GM23338 (cell line): Measurements from ENCODE around the gene ZEB2. TPM values are rescaled to one million over a fixed set of nuclear protein-coding genes. Genes with fewer than 3 reads are reported as not detected.

Source experiments
- ATAC-seq: fragments of 200-7000 bp; cut with Tn5 transposase; 3 replicates; pipeline ENCODE4 v1.9.1; 2020
- DNase-seq: peaks from one replicate; pipeline ENCODE4 v3.0.0-alpha.2; 2015; ENCODE audit warnings: low spot score
- H2AFZ ChIP-seq: fragments of 200-600 bp; sonication (generic); 2 replicates; pipeline ENCODE4 v1.8.0; 2016; ENCODE audit warnings: antibody characterized with exemption, mild to moderate bottlenecking, moderate library complexity
- H3F3A ChIP-seq: fragments of 200-600 bp; sonication (generic); replicated peaks from 2 replicates; pipeline ENCODE4 v1.8.0; 2017; ENCODE audit warnings: antibody characterized with exemption, mixed run types, low read depth
- H3K27ac ChIP-seq: fragments of 200-600 bp; sonication (generic); 2 replicates; pipeline ENCODE4 v1.6.1; 2016; ENCODE audit warnings: low read depth
- H3K27me3 ChIP-seq: fragments of 200-600 bp; sonication (generic); 2 replicates; pipeline ENCODE4 v1.8.0; 2016; ENCODE audit warnings: mild to moderate bottlenecking, mixed run types, moderate library complexity; ENCODE audit not compliant: insufficient read depth
- H3K36me3 ChIP-seq: fragments of 200-600 bp; sonication (generic); 2 replicates; pipeline ENCODE4 v1.8.0; 2016; ENCODE audit warnings: mild to moderate bottlenecking; ENCODE audit not compliant: insufficient read depth
- H3K4me1 ChIP-seq: fragments of 200-600 bp; sonication (generic); 2 replicates; pipeline ENCODE4 v1.8.0; 2016; ENCODE audit warnings: mild to moderate bottlenecking, moderate library complexity; ENCODE audit not compliant: insufficient read depth
- H3K4me2 ChIP-seq: fragments of 200-600 bp; sonication (generic); 2 replicates; pipeline ENCODE4 v1.7.1; 2017; ENCODE audit warnings: mixed run types
- H3K4me3 ChIP-seq: fragments of 200-600 bp; sonication (generic); 2 replicates; pipeline ENCODE4 v1.6.1; 2016; ENCODE audit warnings: mixed run types
- H3K79me2 ChIP-seq: fragments of 200-600 bp; sonication (generic); replicated peaks from 2 replicates; pipeline ENCODE4 v1.8.0; 2017; ENCODE audit warnings: mild to moderate bottlenecking; ENCODE audit not compliant: insufficient read depth
- H3K9me2 ChIP-seq: fragments of 200-600 bp; sonication (generic); 2 replicates; pipeline ENCODE4 v1.8.0; 2017; ENCODE audit not compliant: insufficient read depth
- H4K20me1 ChIP-seq: fragments of 200-600 bp; sonication (generic); replicated peaks from 2 replicates; pipeline ENCODE4 v1.8.0; 2017; ENCODE audit warnings: mild to moderate bottlenecking; ENCODE audit not compliant: insufficient read depth
- H3K27ac Mint-ChIP-seq: 2 replicates; pipeline ENCODE4 v1.8.0; 2020; ENCODE audit warnings: inconsistent platforms, mild to moderate bottlenecking, moderate library complexity, mixed read lengths
- H3K27me3 Mint-ChIP-seq: 3 replicates; pipeline ENCODE4 v1.8.0; 2022; ENCODE audit warnings: low read depth, mild to moderate bottlenecking, moderate library complexity, mixed read lengths, inconsistent platforms; ENCODE audit not compliant: insufficient read depth, poor library complexity
- H3K36me3 Mint-ChIP-seq: 3 replicates; pipeline ENCODE4 v1.8.0; 2021; ENCODE audit warnings: low read depth, mild to moderate bottlenecking, inconsistent platforms, moderate library complexity, mixed read lengths
- H3K4me1 Mint-ChIP-seq: 3 replicates; pipeline ENCODE4 v1.8.0; 2020; ENCODE audit warnings: mild to moderate bottlenecking, inconsistent platforms, mixed read lengths
- H3K4me3 Mint-ChIP-seq: 3 replicates; pipeline ENCODE4 v1.8.0; 2021; ENCODE audit warnings: moderate library complexity, mild to moderate bottlenecking, inconsistent platforms, mixed read lengths
- H3K9me3 Mint-ChIP-seq: 3 replicates; pipeline ENCODE4 v1.8.0; 2020; ENCODE audit warnings: moderate library complexity, mild to moderate bottlenecking, inconsistent platforms, mixed read lengths
- CREB1 ChIP-seq: fragments of 250-450 bp; sonication (Bioruptor Pico); IDR thresholded peaks from 2 replicates; pipeline ENCODE4 v1.5.0; 2020; ENCODE audit warnings: low read depth, mild to moderate bottlenecking, moderate library complexity
- EZH2 ChIP-seq: fragments of 200-600 bp; sonication (generic); IDR thresholded peaks from one replicate; pipeline ENCODE4 v1.8.0; 2017; ENCODE audit warnings: antibody characterized with exemption, mild to moderate bottlenecking, low read depth; ENCODE audit not compliant: unreplicated experiment
- EZH2phosphoT487 ChIP-seq: fragments of 200-600 bp; sonication (generic); IDR thresholded peaks from one replicate; pipeline ENCODE4 v1.8.1; 2018; ENCODE audit warnings: antibody characterized with exemption; ENCODE audit not compliant: unreplicated experiment
- POLR2AphosphoS5 ChIP-seq: IDR thresholded peaks from 2 replicates; pipeline ENCODE4 v1.6.1; 2016; ENCODE audit warnings: antibody characterized with exemption, low read depth
- STAT1 ChIP-seq: IDR thresholded peaks from one replicate; pipeline ENCODE4 v1.6.1; 2016; ENCODE audit warnings: antibody characterized with exemption; ENCODE audit not compliant: unreplicated experiment
- ZNF114 ChIP-seq: fragments of 250-450 bp; sonication (Bioruptor Pico); IDR thresholded peaks from 2 replicates; pipeline ENCODE4 v1.5.0; 2020; ENCODE audit warnings: mild to moderate bottlenecking, moderate library complexity
- polyA plus RNA-seq: library from polyadenylated mRNA; unstranded; fragments of >200 nt; fragmentation: Nextera tagmentation; extraction: Ambion mirVana; gene quantifications from 2 replicates; pipeline ENCODE4 v1.2.1, GENCODE V29; 2016
- total RNA-seq: library from RNA; depleted of rRNA; stranded (reverse); fragments of >200 nt; shearing (Covaris generic); gene quantifications from 2 replicates; pipeline ENCODE4 v1.2.3, GENCODE V29; 2014
- TF ChIP-seq, protein P1 (sequence below): fragments of 250-450 bp; sonication (Bioruptor Pico); IDR thresholded peaks from 2 replicates; pipeline ENCODE4 v1.5.0; 2020; ENCODE audit warnings: mild to moderate bottlenecking, moderate library complexity
- TF ChIP-seq, protein P2 (sequence below): IDR thresholded peaks from 2 replicates; pipeline ENCODE4 v1.6.1; 2016; ENCODE audit warnings: antibody characterized with exemption
- TF ChIP-seq, protein P3 (sequence below): IDR thresholded peaks from one replicate; pipeline ENCODE4 v1.6.1; 2018; ENCODE audit warnings: antibody characterized with exemption; ENCODE audit not compliant: unreplicated experiment

Gene ZEB2
- total and polyA plus RNA-seq, 2 experiments from 2014 or later = 0.45 TPM; not detected in 1

DNA sequence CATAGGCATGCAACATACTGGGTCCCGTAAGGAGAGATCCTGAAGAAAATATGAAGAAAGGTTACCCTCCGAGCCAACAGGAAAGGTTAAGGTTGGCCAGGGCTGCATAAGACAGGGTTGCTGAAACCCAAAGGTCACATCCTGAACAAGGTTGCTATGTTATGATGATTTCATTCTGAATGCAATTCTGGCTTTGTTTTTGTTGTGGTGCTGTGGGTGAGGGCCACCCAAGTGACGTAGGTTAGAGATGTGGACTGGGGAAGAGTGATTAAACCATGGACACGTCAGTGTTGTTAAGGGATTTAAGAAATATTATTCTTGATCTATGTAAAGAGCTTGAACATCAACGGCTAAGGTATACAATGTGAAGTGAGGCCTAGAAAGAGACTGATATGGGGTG, 60.0 kb downstream of the ZEB2 start:
- H3K4me1 Mint-ChIP-seq = peaks cover 41% of the 10 kb centered on the region
- H3K36me3 Mint-ChIP-seq = no peaks in the 10 kb centered on the region
- no peak overlapping the region for H2AFZ ChIP-seq
- TF ChIP-seq CREB1 (CRISPR knock-in tag) = no peak
- no peak for TF ChIP-seq POLR2AphosphoS5
- TF ChIP-seq, protein P1, sequence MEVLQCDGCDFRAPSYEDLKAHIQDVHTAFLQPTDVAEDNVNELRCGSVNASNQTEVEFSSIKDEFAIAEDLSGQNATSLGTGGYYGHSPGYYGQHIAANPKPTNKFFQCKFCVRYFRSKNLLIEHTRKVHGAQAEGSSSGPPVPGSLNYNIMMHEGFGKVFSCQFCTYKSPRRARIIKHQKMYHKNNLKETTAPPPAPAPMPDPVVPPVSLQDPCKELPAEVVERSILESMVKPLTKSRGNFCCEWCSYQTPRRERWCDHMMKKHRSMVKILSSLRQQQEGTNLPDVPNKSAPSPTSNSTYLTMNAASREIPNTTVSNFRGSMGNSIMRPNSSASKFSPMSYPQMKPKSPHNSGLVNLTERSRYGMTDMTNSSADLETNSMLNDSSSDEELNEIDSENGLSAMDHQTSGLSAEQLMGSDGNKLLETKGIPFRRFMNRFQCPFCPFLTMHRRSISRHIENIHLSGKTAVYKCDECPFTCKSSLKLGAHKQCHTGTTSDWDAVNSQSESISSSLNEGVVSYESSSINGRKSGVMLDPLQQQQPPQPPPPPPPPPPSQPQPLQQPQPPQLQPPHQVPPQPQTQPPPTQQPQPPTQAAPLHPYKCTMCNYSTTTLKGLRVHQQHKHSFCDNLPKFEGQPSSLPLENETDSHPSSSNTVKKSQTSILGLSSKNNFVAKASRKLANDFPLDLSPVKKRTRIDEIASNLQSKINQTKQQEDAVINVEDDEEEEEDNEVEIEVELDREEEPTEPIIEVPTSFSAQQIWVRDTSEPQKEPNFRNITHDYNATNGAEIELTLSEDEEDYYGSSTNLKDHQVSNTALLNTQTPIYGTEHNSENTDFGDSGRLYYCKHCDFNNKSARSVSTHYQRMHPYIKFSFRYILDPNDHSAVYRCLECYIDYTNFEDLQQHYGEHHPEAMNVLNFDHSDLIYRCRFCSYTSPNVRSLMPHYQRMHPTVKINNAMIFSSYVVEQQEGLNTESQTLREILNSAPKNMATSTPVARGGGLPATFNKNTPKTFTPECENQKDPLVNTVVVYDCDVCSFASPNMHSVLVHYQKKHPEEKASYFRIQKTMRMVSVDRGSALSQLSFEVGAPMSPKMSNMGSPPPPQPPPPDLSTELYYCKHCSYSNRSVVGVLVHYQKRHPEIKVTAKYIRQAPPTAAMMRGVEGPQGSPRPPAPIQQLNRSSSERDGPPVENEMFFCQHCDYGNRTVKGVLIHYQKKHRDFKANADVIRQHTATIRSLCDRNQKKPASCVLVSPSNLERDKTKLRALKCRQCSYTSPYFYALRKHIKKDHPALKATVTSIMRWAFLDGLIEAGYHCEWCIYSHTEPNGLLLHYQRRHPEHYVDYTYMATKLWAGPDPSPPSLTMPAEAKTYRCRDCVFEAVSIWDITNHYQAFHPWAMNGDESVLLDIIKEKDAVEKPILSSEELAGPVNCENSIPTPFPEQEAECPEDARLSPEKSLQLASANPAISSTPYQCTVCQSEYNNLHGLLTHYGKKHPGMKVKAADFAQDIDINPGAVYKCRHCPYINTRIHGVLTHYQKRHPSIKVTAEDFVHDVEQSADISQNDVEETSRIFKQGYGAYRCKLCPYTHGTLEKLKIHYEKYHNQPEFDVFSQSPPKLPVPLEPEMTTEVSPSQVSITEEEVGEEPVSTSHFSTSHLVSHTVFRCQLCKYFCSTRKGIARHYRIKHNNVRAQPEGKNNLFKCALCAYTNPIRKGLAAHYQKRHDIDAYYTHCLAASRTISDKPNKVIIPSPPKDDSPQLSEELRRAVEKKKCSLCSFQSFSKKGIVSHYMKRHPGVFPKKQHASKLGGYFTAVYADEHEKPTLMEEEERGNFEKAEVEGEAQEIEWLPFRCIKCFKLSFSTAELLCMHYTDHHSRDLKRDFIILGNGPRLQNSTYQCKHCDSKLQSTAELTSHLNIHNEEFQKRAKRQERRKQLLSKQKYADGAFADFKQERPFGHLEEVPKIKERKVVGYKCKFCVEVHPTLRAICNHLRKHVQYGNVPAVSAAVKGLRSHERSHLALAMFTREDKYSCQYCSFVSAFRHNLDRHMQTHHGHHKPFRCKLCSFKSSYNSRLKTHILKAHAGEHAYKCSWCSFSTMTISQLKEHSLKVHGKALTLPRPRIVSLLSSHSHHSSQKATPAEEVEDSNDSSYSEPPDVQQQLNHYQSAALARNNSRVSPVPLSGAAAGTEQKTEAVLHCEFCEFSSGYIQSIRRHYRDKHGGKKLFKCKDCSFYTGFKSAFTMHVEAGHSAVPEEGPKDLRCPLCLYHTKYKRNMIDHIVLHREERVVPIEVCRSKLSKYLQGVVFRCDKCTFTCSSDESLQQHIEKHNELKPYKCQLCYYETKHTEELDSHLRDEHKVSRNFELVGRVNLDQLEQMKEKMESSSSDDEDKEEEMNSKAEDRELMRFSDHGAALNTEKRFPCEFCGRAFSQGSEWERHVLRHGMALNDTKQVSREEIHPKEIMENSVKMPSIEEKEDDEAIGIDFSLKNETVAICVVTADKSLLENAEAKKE (CRISPR knock-in tag) = no peak
- no peak for TF ChIP-seq EZH2
- TF ChIP-seq, protein P2, sequence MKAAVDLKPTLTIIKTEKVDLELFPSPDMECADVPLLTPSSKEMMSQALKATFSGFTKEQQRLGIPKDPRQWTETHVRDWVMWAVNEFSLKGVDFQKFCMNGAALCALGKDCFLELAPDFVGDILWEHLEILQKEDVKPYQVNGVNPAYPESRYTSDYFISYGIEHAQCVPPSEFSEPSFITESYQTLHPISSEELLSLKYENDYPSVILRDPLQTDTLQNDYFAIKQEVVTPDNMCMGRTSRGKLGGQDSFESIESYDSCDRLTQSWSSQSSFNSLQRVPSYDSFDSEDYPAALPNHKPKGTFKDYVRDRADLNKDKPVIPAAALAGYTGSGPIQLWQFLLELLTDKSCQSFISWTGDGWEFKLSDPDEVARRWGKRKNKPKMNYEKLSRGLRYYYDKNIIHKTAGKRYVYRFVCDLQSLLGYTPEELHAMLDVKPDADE = no peak
- no peak overlapping the region for H3K27ac Mint-ChIP-seq
- H3F3A ChIP-seq = no peaks in the 10 kb centered on the region
- peaks cover 8% of the 10 kb centered on the region for H3K27me3 Mint-ChIP-seq
- H4K20me1 ChIP-seq = no peaks in the 10 kb centered on the region
- H3K4me1 ChIP-seq = peaks cover 19% of the 10 kb centered on the region
- peak; percentile 56 for DNase-seq
- H3K79me2 ChIP-seq = no peaks in the 10 kb centered on the region
- H3K27ac ChIP-seq = no peak overlapping the region
- H3K4me2 ChIP-seq = no peak overlapping the region
- no peak overlapping the region for H3K4me3 Mint-ChIP-seq
- no peaks in the 10 kb centered on the region for H3K9me3 Mint-ChIP-seq
- no peaks in the 10 kb centered on the region for H3K36me3 ChIP-seq
- no peaks in the 10 kb centered on the region for H3K9me2 ChIP-seq
- ATAC-seq = peak; percentile 82
- peaks cover 26% of the 10 kb centered on the region for H3K27me3 ChIP-seq
- no peak overlapping the region for H3K4me3 ChIP-seq

DNA sequence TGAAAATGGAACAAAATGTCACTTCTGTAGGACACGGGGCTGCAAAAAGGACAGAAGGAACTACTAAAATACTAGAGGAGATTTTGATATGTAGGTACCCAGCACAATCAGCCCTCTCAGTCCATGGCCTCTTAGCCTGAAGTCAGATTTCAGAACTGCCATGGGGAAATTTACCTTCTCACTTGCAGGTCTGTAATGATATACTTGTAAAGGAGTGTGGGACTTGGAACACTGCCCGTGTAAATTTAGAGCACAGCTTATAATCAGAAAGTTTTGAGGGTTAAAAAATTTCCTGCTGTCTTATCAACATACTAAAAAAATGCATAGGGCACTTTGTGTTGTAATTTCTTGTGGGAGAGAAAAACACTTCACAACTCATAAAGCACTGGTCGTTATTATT, 60.6 kb downstream of the ZEB2 start:
- H3K4me2 ChIP-seq = no peak overlapping the region
- no peaks in the 10 kb centered on the region for H3F3A ChIP-seq
- peaks cover 26% of the 10 kb centered on the region for H3K27me3 ChIP-seq
- ATAC-seq = no peak
- no peak overlapping the region for H3K4me3 Mint-ChIP-seq
- H3K27ac ChIP-seq = no peak overlapping the region
- peaks cover 8% of the 10 kb centered on the region for H3K27me3 Mint-ChIP-seq
- H4K20me1 ChIP-seq = no peaks in the 10 kb centered on the region
- no peaks in the 10 kb centered on the region for H3K36me3 ChIP-seq
- H3K36me3 Mint-ChIP-seq = no peaks in the 10 kb centered on the region
- H3K9me2 ChIP-seq = no peaks in the 10 kb centered on the region
- H3K79me2 ChIP-seq = no peaks in the 10 kb centered on the region
- no peaks in the 10 kb centered on the region for H3K9me3 Mint-ChIP-seq
- H3K4me1 ChIP-seq = peaks cover 19% of the 10 kb centered on the region
- H3K27ac Mint-ChIP-seq = no peak overlapping the region
- H2AFZ ChIP-seq = no peak overlapping the region
- H3K4me1 Mint-ChIP-seq = peaks cover 47% of the 10 kb centered on the region
- no peak for DNase-seq
- H3K4me3 ChIP-seq = no peak overlapping the region
- no peak for TF ChIP-seq EZH2phosphoT487
- TF ChIP-seq, protein P2 = no peak
- no peak for TF ChIP-seq POLR2AphosphoS5
- TF ChIP-seq, protein P3, sequence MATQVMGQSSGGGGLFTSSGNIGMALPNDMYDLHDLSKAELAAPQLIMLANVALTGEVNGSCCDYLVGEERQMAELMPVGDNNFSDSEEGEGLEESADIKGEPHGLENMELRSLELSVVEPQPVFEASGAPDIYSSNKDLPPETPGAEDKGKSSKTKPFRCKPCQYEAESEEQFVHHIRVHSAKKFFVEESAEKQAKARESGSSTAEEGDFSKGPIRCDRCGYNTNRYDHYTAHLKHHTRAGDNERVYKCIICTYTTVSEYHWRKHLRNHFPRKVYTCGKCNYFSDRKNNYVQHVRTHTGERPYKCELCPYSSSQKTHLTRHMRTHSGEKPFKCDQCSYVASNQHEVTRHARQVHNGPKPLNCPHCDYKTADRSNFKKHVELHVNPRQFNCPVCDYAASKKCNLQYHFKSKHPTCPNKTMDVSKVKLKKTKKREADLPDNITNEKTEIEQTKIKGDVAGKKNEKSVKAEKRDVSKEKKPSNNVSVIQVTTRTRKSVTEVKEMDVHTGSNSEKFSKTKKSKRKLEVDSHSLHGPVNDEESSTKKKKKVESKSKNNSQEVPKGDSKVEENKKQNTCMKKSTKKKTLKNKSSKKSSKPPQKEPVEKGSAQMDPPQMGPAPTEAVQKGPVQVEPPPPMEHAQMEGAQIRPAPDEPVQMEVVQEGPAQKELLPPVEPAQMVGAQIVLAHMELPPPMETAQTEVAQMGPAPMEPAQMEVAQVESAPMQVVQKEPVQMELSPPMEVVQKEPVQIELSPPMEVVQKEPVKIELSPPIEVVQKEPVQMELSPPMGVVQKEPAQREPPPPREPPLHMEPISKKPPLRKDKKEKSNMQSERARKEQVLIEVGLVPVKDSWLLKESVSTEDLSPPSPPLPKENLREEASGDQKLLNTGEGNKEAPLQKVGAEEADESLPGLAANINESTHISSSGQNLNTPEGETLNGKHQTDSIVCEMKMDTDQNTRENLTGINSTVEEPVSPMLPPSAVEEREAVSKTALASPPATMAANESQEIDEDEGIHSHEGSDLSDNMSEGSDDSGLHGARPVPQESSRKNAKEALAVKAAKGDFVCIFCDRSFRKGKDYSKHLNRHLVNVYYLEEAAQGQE = no peak
- TF ChIP-seq ZNF114 (CRISPR knock-in tag) = no peak
- TF ChIP-seq STAT1 = no peak
